K562 (cell line): ENCODE measurements around the gene MAP3K20. TPM values are rescaled to one million over a fixed set of nuclear protein-coding genes. Genes with fewer than 3 reads are reported as not detected.

ENCODE experiments used
- ATAC-seq: fragments of 200-7000 bp; cut with Tn5 transposase; 3 replicates; pipeline ENCODE4 v1.9.1; 2020; ENCODE audit warnings: moderate library complexity
- BruUV-seq: library from RNA; stranded (reverse); fragments of 400-500 nt; replicated peaks from 2 replicates; lab custom pipeline; 2021; lab: Mats Ljungman, UMichigan
- CTCF ChIA-PET: fragments of 300-600 bp; formaldehyde crosslinking; extraction: SDS; loops from one replicate; lab custom pipeline; 2021; ENCODE audit warnings: low intra/inter-chr PET ratio; lab: Yijun Ruan, JAX
- POLR2A ChIA-PET: fragments of 300-600, 350-650 bp; sonication (Branson Sonifier 250); formaldehyde crosslinking; extraction: SDS; loops from one replicate; lab custom pipeline; 2021; ENCODE audit warnings: antibody characterized with exemption, inconsistent platforms; lab: Yijun Ruan, JAX
- DNase-seq, 4 experiments: peaks; one replicate each; pipeline versions ENCODE4 v3.0.0 to v3.0.0-alpha.2; 2011 to 2018; ENCODE audit warnings: low spot score in 3 of 4, mixed read lengths in 3 of 4; ENCODE audit errors: extremely low read depth in 1 of 4
- FAIRE-seq: peaks from 2 replicates; lab custom pipeline; 2011; peaks lifted over from hg19 to GRCh38; lab: Jason Lieb, UNC
- H2AFZ ChIP-seq: 2 replicates; pipeline ENCODE4 v1.6.0; 2011; ENCODE audit warnings: low read depth, low read length, control low read depth, inconsistent platforms
- H3K27ac ChIP-seq: fragments of 200-600 bp; 3 replicates; pipeline ENCODE4 v1.8.0; 2011; ENCODE audit warnings: low read depth, mild to moderate bottlenecking, control low read depth, inconsistent platforms, low read length, moderate library complexity, mixed read lengths; ENCODE audit errors: extremely low read depth
- H3K27me3 ChIP-seq, 2 experiments: fragments of 300-600 bp in 1 of 2; 2 replicates in 1 of 2; 3 replicates in 1 of 2; pipeline versions ENCODE4 v1.6.0 to v1.8.0; 2011; ENCODE audit warnings: inconsistent platforms in 2 of 2, low read length in 2 of 2, mild to moderate bottlenecking in 1 of 2, mixed read lengths in 1 of 2, moderate library complexity in 1 of 2; ENCODE audit not compliant: control insufficient read depth in 2 of 2, insufficient read depth in 2 of 2
- H3K36me3 ChIP-seq: fragments of 300-600 bp; 3 replicates; pipeline ENCODE4 v1.8.0; 2011; ENCODE audit warnings: mild to moderate bottlenecking, low read length, inconsistent platforms; ENCODE audit not compliant: control insufficient read depth, insufficient read depth
- H3K4me1 ChIP-seq, 2 experiments: fragments of 200-600 bp in 1 of 2; replicated peaks in 1 of 2; 2 replicates in 1 of 2; 3 replicates in 1 of 2; pipeline versions ENCODE4 v1.5.1 to v1.8.0; 2011; ENCODE audit warnings: inconsistent platforms in 2 of 2, low read length in 2 of 2, mild to moderate bottlenecking in 1 of 2, mixed read lengths in 1 of 2, moderate library complexity in 1 of 2; ENCODE audit not compliant: control insufficient read depth in 2 of 2, insufficient read depth in 2 of 2
- H3K4me2 ChIP-seq: 2 replicates; pipeline ENCODE4 v1.6.1; 2011; ENCODE audit warnings: low read length, control low read depth, inconsistent platforms, mixed read lengths; ENCODE audit not compliant: insufficient read depth
- H3K4me3 ChIP-seq: fragments of 200-600 bp; sonication (generic), shearing (Covaris generic); 2 replicates; pipeline ENCODE4 v1.5.1; 2016; ENCODE audit warnings: control low read depth, inconsistent platforms
- H3K79me2 ChIP-seq: fragments of 200-600 bp; 3 replicates; pipeline ENCODE4 v1.8.0; 2011; ENCODE audit warnings: low read length, inconsistent platforms; ENCODE audit not compliant: control insufficient read depth, insufficient read depth
- H3K9ac ChIP-seq, 2 experiments: 2 replicates each; pipeline versions ENCODE4 v1.6.0 to v1.6.1; 2011; ENCODE audit warnings: low read depth in 2 of 2, low read length in 2 of 2, control low read depth in 1 of 2, inconsistent platforms in 1 of 2, mild to moderate bottlenecking in 1 of 2, mixed read lengths in 1 of 2; ENCODE audit not compliant: insufficient read depth in 1 of 2
- H3K9me1 ChIP-seq: one replicate; pipeline ENCODE4 v1.6.0; 2011; ENCODE audit warnings: inconsistent platforms, mild to moderate bottlenecking, low read length, moderate library complexity; ENCODE audit not compliant: control insufficient read depth, insufficient read depth
- H3K9me3 ChIP-seq: replicated peaks from 2 replicates; pipeline ENCODE4 v1.5.1; 2011; ENCODE audit warnings: low read depth, low read length, inconsistent platforms; ENCODE audit not compliant: control insufficient read depth, insufficient read depth
- H4K20me1 ChIP-seq: replicated peaks from 2 replicates; pipeline ENCODE4 v1.6.1; 2011; ENCODE audit warnings: low read length, inconsistent platforms, mixed read lengths; ENCODE audit not compliant: control insufficient read depth, insufficient read depth
- ILK ChIP-seq: fragments of 450-650 bp; IDR thresholded peaks from 2 replicates; pipeline ENCODE4 v1.6.1; 2016; ENCODE audit warnings: missing genetic modification characterization, low read depth, mild to moderate bottlenecking, missing compliant biosample characterization, moderate library complexity, borderline replicate concordance
- KDM4B ChIP-seq, 2 experiments: fragments of 450-650 bp in 1 of 2; sonication (generic) in 1 of 2; IDR thresholded peaks; 2 replicates each; pipeline ENCODE4 v1.6.1; 2016 to 2017; ENCODE audit warnings: borderline replicate concordance in 2 of 2, antibody characterized with exemption in 1 of 2, low read depth in 1 of 2, mild to moderate bottlenecking in 1 of 2
- MCM3 ChIP-seq: fragments of 450-650 bp; IDR thresholded peaks from 2 replicates; pipeline ENCODE4 v1.6.1; 2016
- MEF2A ChIP-seq: IDR thresholded peaks from 2 replicates; pipeline ENCODE4 v1.6.1; 2011; ENCODE audit warnings: low read depth, mild to moderate bottlenecking, low read length, moderate library complexity; ENCODE audit not compliant: control insufficient read depth
- NR2C2 ChIP-seq, 2 experiments: fragments of 200-800 bp in 1 of 2; sonication (Bioruptor generic) in 1 of 2; sonication (generic) in 1 of 2; formaldehyde crosslinking in 1 of 2; IDR thresholded peaks; 2 replicates each; pipeline versions ENCODE4 v1.6.1 to v1.8.0; 2016 to 2022; ENCODE audit warnings: mild to moderate bottlenecking in 1 of 2, missing compliant biosample characterization in 1 of 2, missing genetic modification characterization in 1 of 2, missing genetic modification reagents in 1 of 2
- RBFOX2 ChIP-seq: fragments of 200-400 bp; formaldehyde crosslinking; IDR thresholded peaks from 2 replicates; pipeline ENCODE4 v1.6.1; 2017; ENCODE audit warnings: low read depth, mild to moderate bottlenecking, low read length, moderate library complexity
- SIN3A ChIP-seq, 2 experiments: fragments of 150-350 bp in 1 of 2; IDR thresholded peaks; 2 replicates each; pipeline ENCODE4 v1.6.1; 2011 to 2016; ENCODE audit warnings: borderline replicate concordance in 2 of 2, low read depth in 2 of 2, low read length in 2 of 2, mild to moderate bottlenecking in 2 of 2, moderate library complexity in 2 of 2; ENCODE audit not compliant: control insufficient read depth in 1 of 2
- TEAD4 ChIP-seq, 2 experiments: sonication (generic) in 1 of 2; formaldehyde crosslinking in 1 of 2; IDR thresholded peaks; 2 replicates each; pipeline versions ENCODE4 v1.6.1 to v1.8.0; 2012 to 2022; ENCODE audit warnings: borderline replicate concordance in 1 of 2, inconsistent platforms in 1 of 2, low read length in 1 of 2, mild to moderate bottlenecking in 1 of 2, missing genetic modification reagents in 1 of 2
- ZFPM2 ChIP-seq: fragments of 250-450 bp; sonication (Bioruptor Pico); IDR thresholded peaks from 2 replicates; pipeline ENCODE4 v1.5.1; 2022; ENCODE audit warnings: mild to moderate bottlenecking
- ZNF408 ChIP-seq: fragments of 250-450 bp; sonication (Bioruptor Pico); IDR thresholded peaks from 2 replicates; pipeline ENCODE4 v1.4.0; 2020; ENCODE audit warnings: low read depth, mild to moderate bottlenecking, moderate library complexity
- in situ Hi-C: fragments of 300-500 bp; cut with MboI; formaldehyde crosslinking; loops from 4 replicates; pipeline ENCODE4 v1.15.0; 2018; ENCODE audit warnings: inconsistent platforms, mixed read lengths
- intact Hi-C: fragments of 100-400 bp; cut with micrococcal nuclease; formaldehyde crosslinking; loops from 2 replicates; pipeline ENCODE4 v1.14.2; 2022
- polyA plus RNA-seq, 8 experiments: library from polyadenylated mRNA; depleted of rRNA in 4 of 8; stranded (reverse) in 5 of 8; unstranded in 3 of 8; fragments of >200 nt; fragmentation: Nextera tagmentation in 2 of 8; fragmentation: Illumina TruSeq in 1 of 8; extraction: Ambion mirVana in 2 of 8; extraction: Trizol in 1 of 8; gene quantifications; 2 replicates each; pipeline versions ENCODE4 v1.2.1 to v1.2.3, GENCODE V29; 2011 to 2014; ENCODE audit warnings: inconsistent platforms in 1 of 8, missing spikeins in 1 of 8
- total RNA-seq, 7 experiments: library from RNA; depleted of rRNA in 6 of 7; stranded (reverse); fragments of >200 nt in 6 of 7; fragmentation: Illumina TruSeq in 2 of 7; extraction: Trizol in 2 of 7; gene quantifications; 2 replicates each; pipeline versions ENCODE4 v1.2.1 to v1.2.3, GENCODE V29; 2011 to 2021; ENCODE audit warnings: low replicate concordance in 1 of 7
- TF ChIP-seq, protein P1 (sequence below): sonication (generic); formaldehyde crosslinking; IDR thresholded peaks from 2 replicates; pipeline ENCODE4 v1.8.1; 2023; ENCODE audit warnings: mild to moderate bottlenecking, missing genetic modification reagents
- TF ChIP-seq, protein P2 (sequence below): fragments of 250-450 bp; sonication (Bioruptor Pico); IDR thresholded peaks from 2 replicates; pipeline ENCODE4 v1.4.0; 2020; ENCODE audit warnings: mild to moderate bottlenecking, moderate library complexity
- TF ChIP-seq, protein P3 (sequence below): fragments of 250-450 bp; sonication (Bioruptor Pico); IDR thresholded peaks from 2 replicates; pipeline ENCODE4 v1.4.0; 2020; ENCODE audit warnings: borderline replicate concordance
- TF ChIP-seq, protein P4 (sequence below): fragments of 250-450 bp; sonication (Bioruptor Pico); IDR thresholded peaks from 2 replicates; pipeline ENCODE4 v1.5.0; 2021

The MAP3K20 gene
- total and polyA plus RNA-seq, 9 of the 15 experiments (the other 6 are each of a cell fraction or from before 2014, with no cell fraction given): 9.8 to 34.2 (median 27.3) TPM

GRCh38 chr2:173058097-173058496, 17.5 kb upstream of the MAP3K20 start:
- FAIRE-seq (no peak), DNase-seq (no peak), ATAC-seq (no peak; the same call in 2 of the 3 replicates)
- TF ChIP-seq KDM4B (IDR thresholded peaks at IDR 0.05; ENCODE audit: borderline replicate concordance in 2 of 2, low read depth in 1 of 2) (no peak), ZFPM2 (CRISPR knock-in tag) (no peak), SIN3A (IDR thresholded peaks at IDR 0.05; ENCODE audit: borderline replicate concordance in 2 of 2, control insufficient read depth in 1 of 2, low read depth in 2 of 2, low read length in 2 of 2) (no peak), ZNF408 (CRISPR knock-in tag) (no peak), NR2C2 (CRISPR knock-in tag; IDR thresholded peaks at IDR 0.05) (no peak), NR2C2 (tag; IDR thresholded peaks at IDR 0.05) (no peak), MCM3 (no peak), RBFOX2 (no peak), MEF2A (no peak), TEAD4 (IDR thresholded peaks at IDR 0.05; ENCODE audit: low read length) (no peak), TEAD4 (CRISPR knock-in tag; IDR thresholded peaks at IDR 0.05; ENCODE audit: borderline replicate concordance) (no peak), ILK (tag) (no peak)
- TF ChIP-seq, protein P1, sequence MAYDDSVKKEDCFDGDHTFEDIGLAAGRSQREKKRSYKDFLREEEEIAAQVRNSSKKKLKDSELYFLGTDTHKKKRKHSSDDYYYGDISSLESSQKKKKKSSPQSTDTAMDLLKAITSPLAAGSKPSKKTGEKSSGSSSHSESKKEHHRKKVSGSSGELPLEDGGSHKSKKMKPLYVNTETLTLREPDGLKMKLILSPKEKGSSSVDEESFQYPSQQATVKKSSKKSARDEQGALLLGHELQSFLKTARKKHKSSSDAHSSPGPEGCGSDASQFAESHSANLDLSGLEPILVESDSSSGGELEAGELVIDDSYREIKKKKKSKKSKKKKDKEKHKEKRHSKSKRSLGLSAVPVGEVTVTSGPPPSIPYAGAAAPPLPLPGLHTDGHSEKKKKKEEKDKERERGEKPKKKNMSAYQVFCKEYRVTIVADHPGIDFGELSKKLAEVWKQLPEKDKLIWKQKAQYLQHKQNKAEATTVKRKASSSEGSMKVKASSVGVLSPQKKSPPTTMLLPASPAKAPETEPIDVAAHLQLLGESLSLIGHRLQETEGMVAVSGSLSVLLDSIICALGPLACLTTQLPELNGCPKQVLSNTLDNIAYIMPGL (CRISPR knock-in tag): no peak
- TF ChIP-seq, protein P2, sequence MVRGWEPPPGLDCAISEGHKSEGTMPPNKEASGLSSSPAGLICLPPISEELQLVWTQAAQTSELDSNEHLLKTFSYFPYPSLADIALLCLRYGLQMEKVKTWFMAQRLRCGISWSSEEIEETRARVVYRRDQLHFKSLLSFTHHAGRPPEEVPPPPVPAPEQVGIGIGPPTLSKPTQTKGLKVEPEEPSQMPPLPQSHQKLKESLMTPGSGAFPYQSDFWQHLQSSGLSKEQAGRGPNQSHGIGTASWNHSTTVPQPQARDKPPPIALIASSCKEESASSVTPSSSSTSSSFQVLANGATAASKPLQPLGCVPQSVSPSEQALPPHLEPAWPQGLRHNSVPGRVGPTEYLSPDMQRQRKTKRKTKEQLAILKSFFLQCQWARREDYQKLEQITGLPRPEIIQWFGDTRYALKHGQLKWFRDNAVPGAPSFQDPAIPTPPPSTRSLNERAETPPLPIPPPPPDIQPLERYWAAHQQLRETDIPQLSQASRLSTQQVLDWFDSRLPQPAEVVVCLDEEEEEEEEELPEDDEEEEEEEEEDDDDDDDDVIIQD (CRISPR knock-in tag): no peak
- TF ChIP-seq, protein P3, sequence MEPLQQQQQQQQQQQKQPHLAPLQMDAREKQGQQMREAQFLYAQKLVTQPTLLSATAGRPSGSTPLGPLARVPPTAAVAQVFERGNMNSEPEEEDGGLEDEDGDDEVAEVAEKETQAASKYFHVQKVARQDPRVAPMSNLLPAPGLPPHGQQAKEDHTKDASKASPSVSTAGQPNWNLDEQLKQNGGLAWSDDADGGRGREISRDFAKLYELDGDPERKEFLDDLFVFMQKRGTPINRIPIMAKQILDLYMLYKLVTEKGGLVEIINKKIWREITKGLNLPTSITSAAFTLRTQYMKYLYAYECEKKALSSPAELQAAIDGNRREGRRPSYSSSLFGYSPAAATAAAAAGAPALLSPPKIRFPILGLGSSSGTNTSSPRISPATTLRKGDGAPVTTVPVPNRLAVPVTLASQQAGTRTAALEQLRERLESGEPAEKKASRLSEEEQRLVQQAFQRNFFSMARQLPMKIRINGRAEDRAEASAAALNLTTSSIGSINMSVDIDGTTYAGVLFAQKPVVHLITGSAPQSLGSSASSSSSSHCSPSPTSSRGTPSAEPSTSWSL (CRISPR knock-in tag): no peak
- TF ChIP-seq, protein P4, sequence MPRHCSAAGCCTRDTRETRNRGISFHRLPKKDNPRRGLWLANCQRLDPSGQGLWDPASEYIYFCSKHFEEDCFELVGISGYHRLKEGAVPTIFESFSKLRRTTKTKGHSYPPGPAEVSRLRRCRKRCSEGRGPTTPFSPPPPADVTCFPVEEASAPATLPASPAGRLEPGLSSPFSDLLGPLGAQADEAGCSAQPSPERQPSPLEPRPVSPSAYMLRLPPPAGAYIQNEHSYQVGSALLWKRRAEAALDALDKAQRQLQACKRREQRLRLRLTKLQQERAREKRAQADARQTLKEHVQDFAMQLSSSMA (CRISPR knock-in tag): no peak
- Histone ChIP-seq H3K4me3 (no peak overlapping the region), H3K79me2 (no peaks in the 10 kb centered on the region), H3K4me1 (no peaks in the 10 kb centered on the region), H4K20me1 (no peaks in the 10 kb centered on the region), H3K27me3 (peaks cover 24 to 28% of the 10 kb centered on the region in 2 experiments; a peak in 4 of 5 replicates), H3K9me1 (no peaks in the 10 kb centered on the region), H3K36me3 (no peaks in the 10 kb centered on the region), H3K9ac (no peak overlapping the region), H3K4me2 (no peak overlapping the region), H2AFZ (no peak overlapping the region), H3K9me3 (no peaks in the 10 kb centered on the region), H3K27ac (no peak overlapping the region)
- ChIA-PET POLR2A (interaction anchor here (0.5 to 1.0 kb wide), 2 partner anchors 9 to 111 kb away, joined by 3 read pairs; no protein-coding TSS in a partner anchor), CTCF (interaction anchor here (1.0 kb wide), 1 partner anchor 16 kb away, joined by 3 read pairs; no protein-coding TSS in a partner anchor)
- in situ Hi-C loops: no loop called here
- BruUV-seq: no TSS peak
- intact Hi-C loops: no loop called here
